ENCODE data around the gene AMH. TPM values are rescaled to one million over a fixed set of nuclear protein-coding genes. Genes with fewer than 3 reads are reported as not detected.

The AMH gene
- total and polyA plus RNA-seq, 2 experiments from 2014 or later = 1.9 to 6.8 TPM

- TF ChIP-seq, protein P1, sequence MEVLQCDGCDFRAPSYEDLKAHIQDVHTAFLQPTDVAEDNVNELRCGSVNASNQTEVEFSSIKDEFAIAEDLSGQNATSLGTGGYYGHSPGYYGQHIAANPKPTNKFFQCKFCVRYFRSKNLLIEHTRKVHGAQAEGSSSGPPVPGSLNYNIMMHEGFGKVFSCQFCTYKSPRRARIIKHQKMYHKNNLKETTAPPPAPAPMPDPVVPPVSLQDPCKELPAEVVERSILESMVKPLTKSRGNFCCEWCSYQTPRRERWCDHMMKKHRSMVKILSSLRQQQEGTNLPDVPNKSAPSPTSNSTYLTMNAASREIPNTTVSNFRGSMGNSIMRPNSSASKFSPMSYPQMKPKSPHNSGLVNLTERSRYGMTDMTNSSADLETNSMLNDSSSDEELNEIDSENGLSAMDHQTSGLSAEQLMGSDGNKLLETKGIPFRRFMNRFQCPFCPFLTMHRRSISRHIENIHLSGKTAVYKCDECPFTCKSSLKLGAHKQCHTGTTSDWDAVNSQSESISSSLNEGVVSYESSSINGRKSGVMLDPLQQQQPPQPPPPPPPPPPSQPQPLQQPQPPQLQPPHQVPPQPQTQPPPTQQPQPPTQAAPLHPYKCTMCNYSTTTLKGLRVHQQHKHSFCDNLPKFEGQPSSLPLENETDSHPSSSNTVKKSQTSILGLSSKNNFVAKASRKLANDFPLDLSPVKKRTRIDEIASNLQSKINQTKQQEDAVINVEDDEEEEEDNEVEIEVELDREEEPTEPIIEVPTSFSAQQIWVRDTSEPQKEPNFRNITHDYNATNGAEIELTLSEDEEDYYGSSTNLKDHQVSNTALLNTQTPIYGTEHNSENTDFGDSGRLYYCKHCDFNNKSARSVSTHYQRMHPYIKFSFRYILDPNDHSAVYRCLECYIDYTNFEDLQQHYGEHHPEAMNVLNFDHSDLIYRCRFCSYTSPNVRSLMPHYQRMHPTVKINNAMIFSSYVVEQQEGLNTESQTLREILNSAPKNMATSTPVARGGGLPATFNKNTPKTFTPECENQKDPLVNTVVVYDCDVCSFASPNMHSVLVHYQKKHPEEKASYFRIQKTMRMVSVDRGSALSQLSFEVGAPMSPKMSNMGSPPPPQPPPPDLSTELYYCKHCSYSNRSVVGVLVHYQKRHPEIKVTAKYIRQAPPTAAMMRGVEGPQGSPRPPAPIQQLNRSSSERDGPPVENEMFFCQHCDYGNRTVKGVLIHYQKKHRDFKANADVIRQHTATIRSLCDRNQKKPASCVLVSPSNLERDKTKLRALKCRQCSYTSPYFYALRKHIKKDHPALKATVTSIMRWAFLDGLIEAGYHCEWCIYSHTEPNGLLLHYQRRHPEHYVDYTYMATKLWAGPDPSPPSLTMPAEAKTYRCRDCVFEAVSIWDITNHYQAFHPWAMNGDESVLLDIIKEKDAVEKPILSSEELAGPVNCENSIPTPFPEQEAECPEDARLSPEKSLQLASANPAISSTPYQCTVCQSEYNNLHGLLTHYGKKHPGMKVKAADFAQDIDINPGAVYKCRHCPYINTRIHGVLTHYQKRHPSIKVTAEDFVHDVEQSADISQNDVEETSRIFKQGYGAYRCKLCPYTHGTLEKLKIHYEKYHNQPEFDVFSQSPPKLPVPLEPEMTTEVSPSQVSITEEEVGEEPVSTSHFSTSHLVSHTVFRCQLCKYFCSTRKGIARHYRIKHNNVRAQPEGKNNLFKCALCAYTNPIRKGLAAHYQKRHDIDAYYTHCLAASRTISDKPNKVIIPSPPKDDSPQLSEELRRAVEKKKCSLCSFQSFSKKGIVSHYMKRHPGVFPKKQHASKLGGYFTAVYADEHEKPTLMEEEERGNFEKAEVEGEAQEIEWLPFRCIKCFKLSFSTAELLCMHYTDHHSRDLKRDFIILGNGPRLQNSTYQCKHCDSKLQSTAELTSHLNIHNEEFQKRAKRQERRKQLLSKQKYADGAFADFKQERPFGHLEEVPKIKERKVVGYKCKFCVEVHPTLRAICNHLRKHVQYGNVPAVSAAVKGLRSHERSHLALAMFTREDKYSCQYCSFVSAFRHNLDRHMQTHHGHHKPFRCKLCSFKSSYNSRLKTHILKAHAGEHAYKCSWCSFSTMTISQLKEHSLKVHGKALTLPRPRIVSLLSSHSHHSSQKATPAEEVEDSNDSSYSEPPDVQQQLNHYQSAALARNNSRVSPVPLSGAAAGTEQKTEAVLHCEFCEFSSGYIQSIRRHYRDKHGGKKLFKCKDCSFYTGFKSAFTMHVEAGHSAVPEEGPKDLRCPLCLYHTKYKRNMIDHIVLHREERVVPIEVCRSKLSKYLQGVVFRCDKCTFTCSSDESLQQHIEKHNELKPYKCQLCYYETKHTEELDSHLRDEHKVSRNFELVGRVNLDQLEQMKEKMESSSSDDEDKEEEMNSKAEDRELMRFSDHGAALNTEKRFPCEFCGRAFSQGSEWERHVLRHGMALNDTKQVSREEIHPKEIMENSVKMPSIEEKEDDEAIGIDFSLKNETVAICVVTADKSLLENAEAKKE (CRISPR knock-in tag; IDR thresholded peaks at IDR 0.05) = no peak
- TF ChIP-seq ZNF114 (CRISPR knock-in tag; IDR thresholded peaks at IDR 0.05) (no peak), EZH2 (IDR thresholded peaks at IDR 0.05; ENCODE audit: low read depth, unreplicated experiment) (no peak), ETS1 (IDR thresholded peaks at IDR 0.05) (no peak), NANOG (IDR thresholded peaks at IDR 0.05; ENCODE audit: borderline replicate concordance) (no peak), JUNB (IDR thresholded peaks at IDR 0.05; ENCODE audit: unreplicated experiment) (no peak), STAT1 (IDR thresholded peaks at IDR 0.05; ENCODE audit: unreplicated experiment) (no peak), CTCF (conservative IDR thresholded peaks at IDR 0.05; ENCODE audit: low read depth in 2 of 2) (no peak), CREB1 (CRISPR knock-in tag; IDR thresholded peaks at IDR 0.05; ENCODE audit: low read depth) (no peak), POLR2AphosphoS5 (IDR thresholded peaks at IDR 0.05; ENCODE audit: low read depth) (no peak)
These were observed 1.6 kb downstream of the AMH start (continued) for GRCh38 chr19:2250766-2251105.

Measured in GM23338 (cell line).